Measurements from ENCODE around the gene BMPER. TPM values are rescaled to one million over a fixed set of nuclear protein-coding genes. Genes with fewer than 3 reads are reported as not detected.

Gene BMPER
- polyA plus RNA-seq, 1 donor from 2014 or later: 2.1 TPM

DNA sequence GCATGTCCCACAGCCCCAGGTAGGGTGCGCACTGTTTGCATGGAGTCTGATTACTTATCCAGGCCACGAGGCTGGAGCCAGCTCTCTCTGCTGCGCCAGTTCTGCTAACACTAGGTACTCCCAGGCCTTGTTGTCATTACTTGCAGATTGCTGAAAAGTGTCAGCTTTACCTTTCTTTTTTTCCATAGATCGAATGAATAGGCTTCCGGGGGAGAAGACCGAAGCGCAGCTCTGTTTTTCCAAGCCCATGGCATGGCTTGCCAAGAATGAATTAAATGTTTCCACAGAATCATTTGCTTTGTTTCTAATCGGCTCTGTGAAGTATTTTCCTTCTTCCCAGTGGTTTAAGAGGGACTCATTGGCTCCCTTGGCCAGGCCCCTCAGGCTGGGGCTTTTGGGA, 285.8 kb downstream of the BMPER start:
- Histone ChIP-seq H3K4me2 (ENCODE audit: low read length) (no peak overlapping the region), H3K27me3 (ENCODE audit: insufficient read depth, low read depth, low read length) (no peaks in the 10 kb centered on the region), H3K79me2 (replicated peaks; ENCODE audit: insufficient read depth, low read length) (no peaks in the 10 kb centered on the region), H2AFZ (ENCODE audit: low read depth, low read length) (no peak overlapping the region), H3K9me2 (ENCODE audit: insufficient read depth, low read length) (no peaks in the 10 kb centered on the region), H3K9me3 (ENCODE audit: low read length) (no peaks in the 10 kb centered on the region), H3K9ac (ENCODE audit: low read length) (no peak overlapping the region), H3K27ac (ENCODE audit: low read length) (no peak overlapping the region), H3K36me3 (ENCODE audit: insufficient read depth, low read length) (no peaks in the 10 kb centered on the region), H4K20me1 (ENCODE audit: insufficient read depth) (no peaks in the 10 kb centered on the region), H3F3A (ENCODE audit: insufficient read depth, low read length, poor library complexity, severe bottlenecking) (no peaks in the 10 kb centered on the region), H3K4me3 (ENCODE audit: low read length) (no peak overlapping the region)
- TF ChIP-seq POLR2AphosphoS5 (IDR thresholded peaks at IDR 0.05) (no peak), RAD21 (conservative IDR thresholded peaks at IDR 0.05) (no peak), EP300 (conservative IDR thresholded peaks at IDR 0.05; ENCODE audit: poor library complexity, severe bottlenecking) (no peak)
- TF ChIP-seq, protein P1, sequence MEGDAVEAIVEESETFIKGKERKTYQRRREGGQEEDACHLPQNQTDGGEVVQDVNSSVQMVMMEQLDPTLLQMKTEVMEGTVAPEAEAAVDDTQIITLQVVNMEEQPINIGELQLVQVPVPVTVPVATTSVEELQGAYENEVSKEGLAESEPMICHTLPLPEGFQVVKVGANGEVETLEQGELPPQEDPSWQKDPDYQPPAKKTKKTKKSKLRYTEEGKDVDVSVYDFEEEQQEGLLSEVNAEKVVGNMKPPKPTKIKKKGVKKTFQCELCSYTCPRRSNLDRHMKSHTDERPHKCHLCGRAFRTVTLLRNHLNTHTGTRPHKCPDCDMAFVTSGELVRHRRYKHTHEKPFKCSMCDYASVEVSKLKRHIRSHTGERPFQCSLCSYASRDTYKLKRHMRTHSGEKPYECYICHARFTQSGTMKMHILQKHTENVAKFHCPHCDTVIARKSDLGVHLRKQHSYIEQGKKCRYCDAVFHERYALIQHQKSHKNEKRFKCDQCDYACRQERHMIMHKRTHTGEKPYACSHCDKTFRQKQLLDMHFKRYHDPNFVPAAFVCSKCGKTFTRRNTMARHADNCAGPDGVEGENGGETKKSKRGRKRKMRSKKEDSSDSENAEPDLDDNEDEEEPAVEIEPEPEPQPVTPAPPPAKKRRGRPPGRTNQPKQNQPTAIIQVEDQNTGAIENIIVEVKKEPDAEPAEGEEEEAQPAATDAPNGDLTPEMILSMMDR (IDR thresholded peaks at IDR 0.05; ENCODE audit: poor library complexity, severe bottlenecking): no peak

DNA sequence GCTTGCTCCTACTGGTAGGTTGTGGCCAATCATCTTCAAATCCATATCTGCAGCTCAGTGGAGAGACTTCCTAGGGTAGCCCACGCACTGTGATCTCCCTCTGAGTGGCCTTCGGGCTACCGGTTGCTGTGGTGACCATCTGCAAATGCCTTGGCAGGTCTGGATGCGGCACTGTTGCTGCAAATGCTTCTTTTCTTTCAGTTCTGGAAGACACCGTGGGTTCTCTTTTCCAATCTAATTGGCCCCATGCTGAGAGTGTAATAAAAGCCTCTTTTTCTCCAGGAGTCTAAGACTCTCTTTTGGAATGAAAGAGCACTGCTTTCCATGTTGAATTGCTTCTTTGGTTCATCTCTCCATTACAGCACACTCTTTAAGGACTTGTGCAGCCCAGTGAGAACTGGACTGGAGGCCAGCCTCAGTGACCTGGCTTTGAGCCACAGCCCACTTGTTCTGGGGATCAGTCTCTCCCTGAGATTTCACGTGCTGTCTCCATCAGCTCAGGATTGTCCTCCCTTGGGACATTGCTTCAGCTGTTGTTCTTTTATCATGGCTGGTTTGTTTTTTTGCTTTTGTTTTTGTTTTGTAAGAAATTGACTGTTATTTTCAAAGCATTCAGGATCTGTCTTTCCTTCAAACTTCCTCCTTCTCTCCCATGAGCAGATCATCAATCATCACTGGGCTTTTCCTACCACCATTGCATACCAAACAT, 286.6 kb downstream of the BMPER start:
- Histone ChIP-seq H3K4me3 (ENCODE audit: low read length) (no peak overlapping the region), H3F3A (ENCODE audit: insufficient read depth, low read length, poor library complexity, severe bottlenecking) (no peaks in the 10 kb centered on the region), H3K27ac (ENCODE audit: low read length) (no peak overlapping the region), H3K36me3 (ENCODE audit: insufficient read depth, low read length) (no peaks in the 10 kb centered on the region), H3K79me2 (replicated peaks; ENCODE audit: insufficient read depth, low read length) (no peaks in the 10 kb centered on the region), H3K9ac (ENCODE audit: low read length) (no peak overlapping the region), H3K4me2 (ENCODE audit: low read length) (no peak overlapping the region), H3K9me2 (ENCODE audit: insufficient read depth, low read length) (no peaks in the 10 kb centered on the region), H2AFZ (ENCODE audit: low read depth, low read length) (no peak overlapping the region), H3K27me3 (ENCODE audit: insufficient read depth, low read depth, low read length) (no peaks in the 10 kb centered on the region), H3K9me3 (ENCODE audit: low read length) (no peaks in the 10 kb centered on the region), H4K20me1 (ENCODE audit: insufficient read depth) (no peaks in the 10 kb centered on the region)
- TF ChIP-seq EZH2 (IDR thresholded peaks at IDR 0.05; ENCODE audit: borderline replicate concordance, insufficient read depth, low read length, poor library complexity, severe bottlenecking): no peak
- TF ChIP-seq EP300 (conservative IDR thresholded peaks at IDR 0.05; ENCODE audit: poor library complexity, severe bottlenecking): no peak
- TF ChIP-seq RAD21 (conservative IDR thresholded peaks at IDR 0.05): no peak
- TF ChIP-seq, protein P2, sequence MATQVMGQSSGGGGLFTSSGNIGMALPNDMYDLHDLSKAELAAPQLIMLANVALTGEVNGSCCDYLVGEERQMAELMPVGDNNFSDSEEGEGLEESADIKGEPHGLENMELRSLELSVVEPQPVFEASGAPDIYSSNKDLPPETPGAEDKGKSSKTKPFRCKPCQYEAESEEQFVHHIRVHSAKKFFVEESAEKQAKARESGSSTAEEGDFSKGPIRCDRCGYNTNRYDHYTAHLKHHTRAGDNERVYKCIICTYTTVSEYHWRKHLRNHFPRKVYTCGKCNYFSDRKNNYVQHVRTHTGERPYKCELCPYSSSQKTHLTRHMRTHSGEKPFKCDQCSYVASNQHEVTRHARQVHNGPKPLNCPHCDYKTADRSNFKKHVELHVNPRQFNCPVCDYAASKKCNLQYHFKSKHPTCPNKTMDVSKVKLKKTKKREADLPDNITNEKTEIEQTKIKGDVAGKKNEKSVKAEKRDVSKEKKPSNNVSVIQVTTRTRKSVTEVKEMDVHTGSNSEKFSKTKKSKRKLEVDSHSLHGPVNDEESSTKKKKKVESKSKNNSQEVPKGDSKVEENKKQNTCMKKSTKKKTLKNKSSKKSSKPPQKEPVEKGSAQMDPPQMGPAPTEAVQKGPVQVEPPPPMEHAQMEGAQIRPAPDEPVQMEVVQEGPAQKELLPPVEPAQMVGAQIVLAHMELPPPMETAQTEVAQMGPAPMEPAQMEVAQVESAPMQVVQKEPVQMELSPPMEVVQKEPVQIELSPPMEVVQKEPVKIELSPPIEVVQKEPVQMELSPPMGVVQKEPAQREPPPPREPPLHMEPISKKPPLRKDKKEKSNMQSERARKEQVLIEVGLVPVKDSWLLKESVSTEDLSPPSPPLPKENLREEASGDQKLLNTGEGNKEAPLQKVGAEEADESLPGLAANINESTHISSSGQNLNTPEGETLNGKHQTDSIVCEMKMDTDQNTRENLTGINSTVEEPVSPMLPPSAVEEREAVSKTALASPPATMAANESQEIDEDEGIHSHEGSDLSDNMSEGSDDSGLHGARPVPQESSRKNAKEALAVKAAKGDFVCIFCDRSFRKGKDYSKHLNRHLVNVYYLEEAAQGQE (IDR thresholded peaks at IDR 0.05; ENCODE audit: borderline replicate concordance): no peak
- TF ChIP-seq MXI1 (conservative IDR thresholded peaks at IDR 0.05; ENCODE audit: poor library complexity, severe bottlenecking): no peak
- TF ChIP-seq TAF1 (IDR thresholded peaks at IDR 0.05; ENCODE audit: low read depth): no peak
- no peak for TF ChIP-seq SMC3 (conservative IDR thresholded peaks at IDR 0.05; ENCODE audit: poor library complexity)
- TF ChIP-seq, protein P1 (IDR thresholded peaks at IDR 0.05; ENCODE audit: poor library complexity, severe bottlenecking): no peak
- TF ChIP-seq POLR2AphosphoS5 (IDR thresholded peaks at IDR 0.05): no peak

Data from neural cell (in vitro differentiated cells).